ENCODE measurements around the gene AKR1C8.

Gene AKR1C8

DNA sequence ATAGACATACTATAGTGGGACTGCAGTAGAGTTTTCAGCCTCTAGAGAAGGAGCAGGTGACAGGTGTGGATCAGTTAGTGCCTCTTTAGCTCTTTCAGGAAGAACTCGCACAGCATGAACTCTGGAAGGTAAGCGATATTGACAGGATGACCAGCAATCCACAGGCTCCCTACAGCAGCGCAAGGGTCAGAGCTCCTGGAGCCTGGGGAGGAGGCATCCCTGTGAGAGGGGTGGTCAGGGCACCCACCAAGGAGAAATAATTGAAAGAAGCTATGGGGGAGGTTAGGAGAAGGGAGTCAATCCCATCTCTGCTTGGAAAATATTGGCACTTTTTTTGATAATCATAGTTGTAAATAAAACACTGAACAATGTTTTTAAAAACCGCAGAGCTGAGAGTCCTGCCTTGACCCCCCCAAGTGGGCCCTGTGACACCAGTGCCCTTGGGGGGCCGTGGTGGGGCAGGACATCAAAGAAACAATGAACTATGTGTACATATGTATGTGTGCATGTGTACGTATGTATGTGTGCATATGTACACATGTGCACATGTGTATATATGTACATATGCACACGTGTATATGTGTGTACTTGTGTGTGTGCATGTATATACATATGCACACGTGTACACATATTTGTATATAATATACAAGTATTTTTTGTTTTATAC lies 77.0 kb downstream of the AKR1C8 start:
- DNase-seq, result no peak

- DNase-seq, result no peak
Measured at GRCh38 chr10:5106553-5106952, 78.4 kb downstream of the AKR1C8 start.

- no peak for DNase-seq
Measured at GRCh38 chr10:5105626-5106025, 79.3 kb downstream of the AKR1C8 start.

All from activated CD4-positive, alpha-beta T cell treated with anti-CD3 and anti-CD28 coated beads for 4 hours (primary cell).